ENCODE results near the gene SH3RF3. TPM values are rescaled to one million over a fixed set of nuclear protein-coding genes. Genes with fewer than 3 reads are reported as not detected.

SH3RF3 gene
- total and polyA plus RNA-seq, 2 of the 13 experiments (the other 11 are each of a cell fraction or from before 2014, with no cell fraction given) = 0.04 TPM; not detected in 1

- TF ChIP-seq ZNF724P (CRISPR knock-in tag; IDR thresholded peaks at IDR 0.05; ENCODE audit: borderline replicate concordance) = peak; percentile 67; the same call in 1 of the 2 replicates
- 0 out of 4 replicates have a peak, but pooled peaks of 1 of the 2 experiments have one; percentile 20 for TF ChIP-seq EP300 (IDR thresholded peaks at IDR 0.05; ENCODE audit: low read depth in 2 of 2, low read length in 2 of 2)
- no peak for TF ChIP-seq EP300 (CRISPR knock-in tag; IDR thresholded peaks at IDR 0.05; ENCODE audit: borderline replicate concordance)
- TF ChIP-seq ZNF614 (CRISPR knock-in tag; IDR thresholded peaks at IDR 0.05; ENCODE audit: borderline replicate concordance) = peak; percentile 76; the same call in 1 of the 2 replicates
- no peak for TF ChIP-seq GFI1 (CRISPR knock-in tag; IDR thresholded peaks at IDR 0.05; ENCODE audit: borderline replicate concordance)
- 0 out of 2 replicates have a peak, but pooled peaks have one; percentile 20 for TF ChIP-seq NFYC (CRISPR knock-in tag; IDR thresholded peaks at IDR 0.05)
- TF ChIP-seq NFAT5 (CRISPR knock-in tag; IDR thresholded peaks at IDR 0.05) = no peak
- peak; percentile 78 for TF ChIP-seq REPIN1 (CRISPR knock-in tag; IDR thresholded peaks at IDR 0.05; ENCODE audit: borderline replicate concordance, low read depth)
- TF ChIP-seq ZNF510 (CRISPR knock-in tag; IDR thresholded peaks at IDR 0.05; ENCODE audit: low read depth) = no peak
- TF ChIP-seq FOXO1 (CRISPR knock-in tag; IDR thresholded peaks at IDR 0.05) = peak; percentile 84
- TF ChIP-seq ZNF709 (CRISPR knock-in tag; IDR thresholded peaks at IDR 0.05) = peak; percentile 79
- 0 out of 2 replicates have a peak, but pooled peaks have one; percentile 28 for TF ChIP-seq LRRFIP1 (CRISPR knock-in tag; conservative IDR thresholded peaks at IDR 0.05)
- no peak for TF ChIP-seq ZNF790 (CRISPR knock-in tag; IDR thresholded peaks at IDR 0.05; ENCODE audit: borderline replicate concordance)
- TF ChIP-seq IKZF5 (CRISPR knock-in tag; IDR thresholded peaks at IDR 0.05) = peak; percentile 86; the same call in 1 of the 2 replicates
- TF ChIP-seq ZNF605 (CRISPR knock-in tag; IDR thresholded peaks at IDR 0.05) = peak; percentile 68; the same call in 1 of the 2 replicates
- no peak for TF ChIP-seq CHD2 (IDR thresholded peaks at IDR 0.05; ENCODE audit: low read depth, low read length)
- TF ChIP-seq CBX2 (IDR thresholded peaks at IDR 0.05; ENCODE audit: low read depth, low read length) = no peak
- peak; percentile 64; the same call in 1 of the 2 replicates for TF ChIP-seq CBX2 (CRISPR knock-in tag; IDR thresholded peaks at IDR 0.05; ENCODE audit: low read depth)
- peak; percentile 66; the same call in 1 of the 2 replicates for TF ChIP-seq ZNF556 (CRISPR knock-in tag; IDR thresholded peaks at IDR 0.05; ENCODE audit: borderline replicate concordance)
- TF ChIP-seq CENPT (CRISPR knock-in tag; IDR thresholded peaks at IDR 0.05; ENCODE audit: low read depth) = 0 out of 2 replicates have a peak, but pooled peaks have one; percentile 18
- peak; percentile 83 for TF ChIP-seq ARNT2 (CRISPR knock-in tag; IDR thresholded peaks at IDR 0.05; ENCODE audit: low read depth)
Measured at GRCh38 chr2:109516445-109517117, 387.6 kb downstream of the SH3RF3 start (continued).
